Measurements from ENCODE around the gene TOB2.

TOB2 gene

GRCh38 chr22:41415554-41415953, 31.0 kb downstream of the TOB2 start:
- no peak for TF ChIP-seq CTCF (IDR thresholded peaks at IDR 0.05; ENCODE audit: insufficient read depth, missing control alignments)
- FAIRE-seq (no peak), DNase-seq (ENCODE audit: insufficient read length, low spot score) (no peak)

DNA sequence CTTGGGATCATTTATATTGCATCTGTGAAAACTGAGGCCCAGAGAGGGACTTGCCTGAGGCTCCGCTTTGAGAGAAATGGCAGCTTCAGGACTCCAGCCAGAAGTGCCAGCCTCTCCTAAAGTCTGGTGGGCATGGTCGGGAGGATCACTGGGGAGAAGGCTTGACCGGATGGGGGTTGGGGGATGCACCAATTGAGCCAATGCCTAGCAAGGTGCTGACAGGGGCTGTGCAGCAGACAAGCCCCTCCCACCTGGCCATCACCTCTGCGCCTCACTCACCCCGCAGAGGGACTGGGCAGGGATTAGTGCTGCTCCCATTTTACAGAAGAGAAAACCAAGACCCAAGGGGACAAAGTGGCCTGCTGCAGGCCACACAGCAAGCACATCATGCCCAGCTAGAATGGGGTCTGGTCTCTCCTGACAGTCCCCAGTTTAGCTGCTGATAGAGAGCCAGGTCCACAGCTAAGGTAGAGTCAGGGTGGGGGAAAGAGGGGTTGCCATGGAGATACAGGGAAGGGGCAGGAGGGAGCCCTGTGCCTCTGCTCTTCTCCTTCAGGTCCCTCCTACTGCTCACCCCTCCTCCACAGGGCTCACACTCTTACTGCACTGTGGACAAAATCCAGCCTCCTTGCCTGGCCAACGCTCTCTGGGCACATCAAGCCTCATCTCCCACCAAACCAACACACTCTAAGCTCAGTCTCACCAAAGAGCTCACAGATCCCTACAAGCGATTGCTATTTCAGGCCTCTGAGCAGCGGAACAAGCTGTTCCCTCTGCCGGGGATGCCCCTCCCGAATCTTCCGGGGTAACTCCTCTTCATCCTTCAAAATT, 35.4 kb downstream of the TOB2 start:
- DNase-seq (ENCODE audit: insufficient read length, low spot score) (no peak), FAIRE-seq (no peak)
- TF ChIP-seq CTCF (IDR thresholded peaks at IDR 0.05; ENCODE audit: insufficient read depth, missing control alignments) = no peak

- no peak for DNase-seq (ENCODE audit: insufficient read length, low spot score)
- FAIRE-seq = no peak
- no peak for TF ChIP-seq CTCF (IDR thresholded peaks at IDR 0.05; ENCODE audit: insufficient read depth, missing control alignments)
Measured at GRCh38 chr22:41410311-41410751, 36.3 kb downstream of the TOB2 start.

DNA sequence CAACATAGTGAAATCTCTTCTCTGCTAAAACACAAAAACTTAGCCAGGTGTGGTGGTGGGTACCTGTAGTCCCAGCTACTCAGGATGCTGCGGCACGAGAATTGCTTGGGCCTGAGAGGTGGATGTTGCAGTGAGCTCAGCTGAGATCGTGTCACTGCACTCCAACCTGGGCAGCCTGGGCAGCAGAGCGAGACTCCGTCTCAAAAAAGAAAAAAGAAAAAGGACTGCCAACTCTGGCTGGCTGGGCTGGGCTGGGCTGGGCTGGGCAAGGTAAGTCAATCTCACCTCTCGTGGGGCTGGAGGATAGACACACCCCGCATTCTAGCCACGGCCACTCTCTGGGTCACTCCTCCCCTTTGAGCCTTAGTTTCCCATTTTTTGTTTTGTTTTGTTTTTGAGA, 37.9 kb downstream of the TOB2 start:
- DNase-seq (ENCODE audit: insufficient read length, low spot score) (no peak), FAIRE-seq (no peak)
- no peak for TF ChIP-seq CTCF (IDR thresholded peaks at IDR 0.05; ENCODE audit: insufficient read depth, missing control alignments)

DNA sequence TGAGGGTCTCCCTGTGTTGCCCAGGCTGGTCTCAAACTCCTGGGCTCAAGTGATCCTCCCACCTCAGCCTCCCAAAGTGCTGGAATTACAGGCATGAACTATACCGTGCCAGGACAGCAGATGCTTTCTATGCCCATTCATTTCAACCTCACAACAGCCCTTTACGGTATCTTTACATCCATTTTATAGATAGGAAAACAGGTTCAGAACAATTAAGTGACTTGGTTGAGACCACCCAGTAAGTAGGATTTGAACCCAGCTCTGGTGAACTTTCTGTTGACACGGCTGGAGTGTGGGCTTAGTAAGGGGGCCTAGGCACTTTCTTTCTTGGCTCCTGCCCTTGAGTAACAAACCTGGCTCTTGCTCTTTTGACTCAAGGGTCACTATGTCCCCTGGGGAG, 39.2 kb downstream of the TOB2 start:
- DNase-seq (ENCODE audit: insufficient read length, low spot score) (no peak), FAIRE-seq (no peak)
- no peak for TF ChIP-seq CTCF (IDR thresholded peaks at IDR 0.05; ENCODE audit: insufficient read depth, missing control alignments)

DNA sequence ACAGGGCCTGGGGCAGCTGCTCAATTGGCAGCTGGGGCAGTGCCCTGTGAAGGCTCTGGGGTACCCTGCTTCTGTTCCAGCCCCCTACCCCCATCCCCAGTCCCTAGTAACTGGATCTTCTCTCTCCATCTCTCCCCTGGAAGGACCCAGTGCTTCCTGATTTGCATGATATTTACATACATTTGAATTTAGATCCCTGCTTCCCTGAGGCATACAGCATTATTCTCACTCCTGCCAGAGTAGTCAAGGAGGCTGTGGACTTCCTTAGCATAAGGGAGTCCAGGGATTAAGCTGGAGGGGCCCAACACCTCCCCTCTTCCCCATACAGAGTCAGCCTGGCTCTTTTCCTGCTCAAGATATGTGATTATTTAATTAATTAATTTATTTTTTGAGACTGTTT, 40.2 kb downstream of the TOB2 start:
- no peak for FAIRE-seq
- no peak for TF ChIP-seq CTCF (IDR thresholded peaks at IDR 0.05; ENCODE audit: insufficient read depth, missing control alignments)
- DNase-seq (ENCODE audit: insufficient read length, low spot score) = no peak

DNA sequence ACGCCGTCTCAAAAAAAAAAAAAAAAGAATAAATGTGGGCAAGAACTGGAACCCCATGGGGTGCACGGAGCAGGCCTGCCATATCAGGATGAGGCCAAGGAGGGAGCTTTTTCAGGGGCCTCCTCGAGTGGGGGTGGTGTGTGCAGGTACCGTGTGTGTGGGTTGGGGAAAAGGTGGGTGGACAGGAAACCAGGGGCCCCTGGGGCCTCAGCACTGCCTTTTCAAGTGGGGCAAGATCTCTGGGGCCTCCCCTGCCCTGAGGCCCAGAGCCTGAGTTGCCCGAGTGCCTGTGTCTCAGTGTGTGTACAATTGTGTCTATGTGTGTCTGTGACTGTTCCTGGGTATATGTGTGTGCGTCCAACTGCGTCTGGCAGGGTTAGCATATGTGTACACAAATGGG, 41.0 kb downstream of the TOB2 start:
- TF ChIP-seq CTCF (IDR thresholded peaks at IDR 0.05; ENCODE audit: insufficient read depth, missing control alignments) = no peak
- no peak for DNase-seq (ENCODE audit: insufficient read length, low spot score)
- no peak for FAIRE-seq

Measured in D721Med (cell line).